ENCODE measurements around the gene CHP1. TPM values are rescaled to one million over a fixed set of nuclear protein-coding genes. Genes with fewer than 3 reads are reported as not detected.
"Not testable (repeated sequence)": the region's sequence is repeated elsewhere in the genome, so short reads cannot be mapped to it uniquely, and the experiment has no call there.

Gene CHP1
- total RNA-seq, 2 experiments from 2014 or later, result 29.1 to 32.8 TPM

- Mint-ChIP-seq H3K27ac (no peak overlapping the region), H3K27me3 (no peaks in the 10 kb centered on the region), H3K4me3 (no peak overlapping the region), H3K9me3 (no peaks in the 10 kb centered on the region), H3K4me1 (peaks cover 8% of the 10 kb centered on the region), H3K36me3 (peaks cover 6% of the 10 kb centered on the region)
- no peak for DNase-seq
These were observed 47.3 kb downstream of the CHP1 start for GRCh38 chr15:41278319-41278718.

GRCh38 chr15:41279535-41280283 is 48.6 kb downstream of the CHP1 start:
- DNase-seq, result no peak
- Mint-ChIP-seq H3K27me3 (peaks cover 4% of the 10 kb centered on the region), H3K27ac (no peak overlapping the region), H3K4me3 (no peak overlapping the region), H3K36me3 (peaks cover 13% of the 10 kb centered on the region), H3K9me3 (no peaks in the 10 kb centered on the region), H3K4me1 (peaks cover 13% of the 10 kb centered on the region)

GRCh38 chr15:41281236-41281635 is 50.2 kb downstream of the CHP1 start:
- H3K4me3 Mint-ChIP-seq, result no peak overlapping the region
- peaks cover 27% of the 10 kb centered on the region for H3K36me3 Mint-ChIP-seq
- H3K27me3 Mint-ChIP-seq, result peaks cover 4% of the 10 kb centered on the region
- H3K27ac Mint-ChIP-seq, result no peak overlapping the region
- peaks cover 22% of the 10 kb centered on the region for H3K4me1 Mint-ChIP-seq
- no peak for DNase-seq
- H3K9me3 Mint-ChIP-seq, result no peaks in the 10 kb centered on the region

- not testable (repeated sequence) for H3K27me3 Mint-ChIP-seq, DNase-seq, H3K9me3 Mint-ChIP-seq
- peak overlapping the region; percentile 97 for H3K4me3 Mint-ChIP-seq
- H3K27ac Mint-ChIP-seq, result peak overlapping the region; percentile 92
- H3K36me3 Mint-ChIP-seq, result peaks cover 37% of the 10 kb centered on the region
- H3K4me1 Mint-ChIP-seq, result peaks cover 28% of the 10 kb centered on the region
These were observed 51.4 kb downstream of the CHP1 start for GRCh38 chr15:41282436-41282835.

- DNase-seq, H3K9me3 Mint-ChIP-seq, H3K27me3 Mint-ChIP-seq: not testable (repeated sequence)
- peak overlapping the region; percentile 92 for H3K27ac Mint-ChIP-seq
- H3K4me3 Mint-ChIP-seq, result peak overlapping the region; percentile 97
- peaks cover 43% of the 10 kb centered on the region for H3K36me3 Mint-ChIP-seq
- H3K4me1 Mint-ChIP-seq, result peaks cover 32% of the 10 kb centered on the region
These were observed 52.0 kb downstream of the CHP1 start for GRCh38 chr15:41282980-41283652.

- peak overlapping the region; percentile 97 for H3K4me3 Mint-ChIP-seq
- peak; percentile 98 for DNase-seq
- H3K4me1 Mint-ChIP-seq, result peaks cover 39% of the 10 kb centered on the region
- peaks cover 1% of the 10 kb centered on the region for H3K9me3 Mint-ChIP-seq
- H3K27ac Mint-ChIP-seq, result peak overlapping the region; percentile 92
- peaks cover 4% of the 10 kb centered on the region for H3K27me3 Mint-ChIP-seq
- peaks cover 46% of the 10 kb centered on the region for H3K36me3 Mint-ChIP-seq
These were observed 52.8 kb downstream of the CHP1 start for GRCh38 chr15:41283653-41284426.

GRCh38 chr15:41284427-41285177 is 53.5 kb downstream of the CHP1 start:
- H3K9me3 Mint-ChIP-seq, result peaks cover 1% of the 10 kb centered on the region
- H3K27ac Mint-ChIP-seq, result peak overlapping the region; percentile 92
- no peak for DNase-seq
- H3K4me3 Mint-ChIP-seq, result peak overlapping the region; percentile 97
- peaks cover 46% of the 10 kb centered on the region for H3K36me3 Mint-ChIP-seq
- peaks cover 42% of the 10 kb centered on the region for H3K4me1 Mint-ChIP-seq
- H3K27me3 Mint-ChIP-seq, result peaks cover 4% of the 10 kb centered on the region

GRCh38 chr15:41285285-41285684 is 54.2 kb downstream of the CHP1 start:
- peaks cover 47% of the 10 kb centered on the region for H3K36me3 Mint-ChIP-seq
- peak overlapping the region; percentile 97 for H3K4me3 Mint-ChIP-seq
- peaks cover 42% of the 10 kb centered on the region for H3K4me1 Mint-ChIP-seq
- peaks cover 1% of the 10 kb centered on the region for H3K9me3 Mint-ChIP-seq
- peak overlapping the region; percentile 92 for H3K27ac Mint-ChIP-seq
- peaks cover 4% of the 10 kb centered on the region for H3K27me3 Mint-ChIP-seq
- no peak for DNase-seq

- Mint-ChIP-seq H3K27ac (peak overlapping the region; percentile 39), H3K27me3 (peaks cover 4% of the 10 kb centered on the region), H3K4me1 (peaks cover 53% of the 10 kb centered on the region), H3K4me3 (peak overlapping the region; percentile 52), H3K36me3 (peaks cover 52% of the 10 kb centered on the region), H3K9me3 (peaks cover 1% of the 10 kb centered on the region)
- DNase-seq, result no peak
These were observed 55.7 kb downstream of the CHP1 start for GRCh38 chr15:41286665-41287333.

- Mint-ChIP-seq H3K4me3 (no peak overlapping the region), H3K27me3 (peaks cover 4% of the 10 kb centered on the region), H3K27ac (peak overlapping the region; percentile 29), H3K9me3 (peaks cover 1% of the 10 kb centered on the region), H3K4me1 (peaks cover 46% of the 10 kb centered on the region), H3K36me3 (peaks cover 50% of the 10 kb centered on the region)
- DNase-seq, result no peak
These were observed 57.4 kb downstream of the CHP1 start for GRCh38 chr15:41288464-41288863.

- H3K27ac Mint-ChIP-seq, result no peak overlapping the region
- no peaks in the 10 kb centered on the region for H3K27me3 Mint-ChIP-seq
- no peak for DNase-seq
- H3K9me3 Mint-ChIP-seq, result peaks cover 1% of the 10 kb centered on the region
- H3K36me3 Mint-ChIP-seq, result peaks cover 40% of the 10 kb centered on the region
- no peak overlapping the region for H3K4me3 Mint-ChIP-seq
- peaks cover 44% of the 10 kb centered on the region for H3K4me1 Mint-ChIP-seq
These were observed 58.9 kb downstream of the CHP1 start for GRCh38 chr15:41289953-41290352.

GRCh38 chr15:41291065-41291631 is 60.1 kb downstream of the CHP1 start:
- Mint-ChIP-seq H3K27ac (peak overlapping the region; percentile 63), H3K27me3 (no peaks in the 10 kb centered on the region), H3K4me3 (no peak overlapping the region), H3K4me1 (peaks cover 36% of the 10 kb centered on the region), H3K9me3 (peaks cover 1% of the 10 kb centered on the region), H3K36me3 (peaks cover 31% of the 10 kb centered on the region)
- DNase-seq, result no peak

- H3K27ac Mint-ChIP-seq, result peak overlapping the region; percentile 43
- H3K27me3 Mint-ChIP-seq, result no peaks in the 10 kb centered on the region
- H3K4me3 Mint-ChIP-seq, result no peak overlapping the region
- no peak for DNase-seq
- no peaks in the 10 kb centered on the region for H3K9me3 Mint-ChIP-seq
- peaks cover 29% of the 10 kb centered on the region for H3K4me1 Mint-ChIP-seq
- H3K36me3 Mint-ChIP-seq, result peaks cover 21% of the 10 kb centered on the region
These were observed 61.5 kb downstream of the CHP1 start for GRCh38 chr15:41292521-41292920.

- peaks cover 19% of the 10 kb centered on the region for H3K4me1 Mint-ChIP-seq
- H3K9me3 Mint-ChIP-seq, DNase-seq, H3K27ac Mint-ChIP-seq, H3K27me3 Mint-ChIP-seq, H3K4me3 Mint-ChIP-seq: not testable (repeated sequence)
- peaks cover 24% of the 10 kb centered on the region for H3K36me3 Mint-ChIP-seq
These were observed 70.1 kb downstream of the CHP1 start for GRCh38 chr15:41301139-41301538.

All from activated naive CD8-positive, alpha-beta T cell treated with anti-CD3 and anti-CD28 coated beads for 36 hours (primary cell).